Adipose tissue (tissue), 3 donors: ENCODE data around the gene DDX17. TPM values are rescaled to one million over a fixed set of nuclear protein-coding genes. Genes with fewer than 3 reads are reported as not detected.
"Not testable (repeated sequence)": the region's sequence is repeated elsewhere in the genome, so short reads cannot be mapped to it uniquely, and the experiment has no call there.

ENCODE experiments used
- H3K27ac ChIP-seq: one replicate; pipeline ENCODE4 v1.5.1; 2013; ENCODE audit warnings: low read depth, low read length
- WGBS, 3 donors: extraction: QIAGEN DNeasy Blood & Tissue Kit; methylation state at CpG; one replicate each; pipeline ENCODE4 v1.1.7; 2013; 5-methylcytosine and 5-hydroxymethylcytosine counted together
- polyA plus RNA-seq, 3 donors: library from polyadenylated mRNA; stranded (reverse); fragments of 200-250 nt; gene quantifications; one replicate each; pipeline ENCODE4 v1.2.3, GENCODE V29; 2013
- donor health status: healthy with polysubstance abuse.
- donor health status: Bipolar disorder and iron deficiency.
- donor health status: healthy.

The DDX17 gene
- polyA plus RNA-seq, 3 donors = 124 to 144 (median 140) TPM

- 94 to 96% (median 95%) methylated on average over 10 of the region's 10 CpGs for WGBS, 3 donors
Observed at GRCh38 chr22:38470179-38470578, 35.9 kb downstream of the DDX17 start.

GRCh38 chr22:38469306-38469781, 36.8 kb downstream of the DDX17 start:
- whole genome bisulfite sequencing, 3 donors = 90 to 98% (median 90%) methylated on average over 6 of the region's 6 CpGs
- H3K27ac ChIP-seq = no peak overlapping the region

More at GRCh38 chr22:38470179-38470578, 35.9 kb downstream of the DDX17 start:
- H3K27ac ChIP-seq = not testable (repeated sequence)

GRCh38 chr22:38468443-38469305, 37.4 kb downstream of the DDX17 start:
- 50 to 67% (median 58%) methylated on average over 28 of the region's 28 CpGs for WGBS, 3 donors
- H3K27ac ChIP-seq = no peak overlapping the region

GRCh38 chr22:38467904-38468442, 38.1 kb downstream of the DDX17 start, which contains the start of gene KDELR3:
Gene KDELR3, plus strand, starts transcription at chr22:38468096. Its CDS starts 138 bp downstream, at chr22:38468234.
- H3K27ac ChIP-seq = no peak within 1 kb of the TSS
- 1 to 2% (median 1%) methylated on average over 49 to 53 of the region's 53 CpGs for WGBS, 3 donors

- no peak overlapping the region for H3K27ac ChIP-seq
- 13 to 18% (median 15%) methylated on average over 20 of the region's 20 CpGs for WGBS, 3 donors
Observed at GRCh38 chr22:38467438-38467903, 38.6 kb downstream of the DDX17 start.

GRCh38 chr22:38465673-38466490, 40.2 kb downstream of the DDX17 start:
- WGBS, 3 donors = 74 to 84% (median 77%) methylated on average over 26 of the region's 26 CpGs

GRCh38 chr22:38464992-38465672, 41.0 kb downstream of the DDX17 start:
- WGBS, 3 donors = 74 to 86% (median 85%) methylated on average over 10 of the region's 10 CpGs
- H3K27ac ChIP-seq = no peak overlapping the region

More at GRCh38 chr22:38465673-38466490, 40.2 kb downstream of the DDX17 start:
- H3K27ac ChIP-seq = no peak overlapping the region

- H3K27ac ChIP-seq = no peak overlapping the region
- 27 to 38% (median 31%) methylated on average over 25 to 28 of the region's 28 CpGs for WGBS, 3 donors
Observed at GRCh38 chr22:38462960-38463784, 42.9 kb downstream of the DDX17 start.

- no peak overlapping the region for H3K27ac ChIP-seq
- WGBS, 3 donors = 12 to 15% (median 13%) methylated on average over 51 of the region's 51 CpGs
Observed at GRCh38 chr22:38461414-38462081, 44.6 kb downstream of the DDX17 start.

- 42 to 52% (median 45%) methylated on average over 9 of the region's 9 CpGs for WGBS, 3 donors
Observed at GRCh38 chr22:38461057-38461413, 45.1 kb downstream of the DDX17 start.

GRCh38 chr22:38460426-38460840, 45.7 kb downstream of the DDX17 start:
- H3K27ac ChIP-seq = no peak overlapping the region
- 56 to 61% (median 56%) methylated on average over 8 of the region's 8 CpGs for WGBS, 3 donors

More at GRCh38 chr22:38461057-38461413, 45.1 kb downstream of the DDX17 start:
- H3K27ac ChIP-seq = no peak overlapping the region

GRCh38 chr22:38456841-38457699, 49.0 kb downstream of the DDX17 start:
- WGBS, 3 donors = 73 to 78% (median 78%) methylated on average over 14 of the region's 14 CpGs
- no peak overlapping the region for H3K27ac ChIP-seq

- WGBS, 3 donors = 45 to 56% (median 48%) methylated on average over 16 to 17 of the region's 17 CpGs
- no peak overlapping the region for H3K27ac ChIP-seq
Observed at GRCh38 chr22:38456272-38456835, 49.8 kb downstream of the DDX17 start.

- 1% methylated on average over 48 to 87 of the region's 90 CpGs for WGBS, 3 donors
- H3K27ac ChIP-seq = no peak overlapping the region
Observed at GRCh38 chr22:38455530-38456271, 50.4 kb downstream of the DDX17 start.

- 1% methylated on average over 29 to 65 of the region's 76 CpGs for WGBS, 3 donors
- no peak within 1 kb of the TSS for H3K27ac ChIP-seq
Observed at GRCh38 chr22:38455076-38455529, 51.0 kb downstream of the DDX17 start, which contains the start of gene KCNJ4. Gene KCNJ4, minus strand, starts transcription at chr22:38455199. Its CDS starts 27,067 bp downstream, at chr22:38428132.
